HEK293 (cell line): ENCODE measurements around the gene INSYN2B.

Experiments
- ZBTB6 ChIP-seq: fragments of 450-650 bp; formaldehyde crosslinking; IDR thresholded peaks from 2 replicates; pipeline ENCODE4 v1.5.1; 2017; ENCODE audit warnings: missing biosample characterization, missing genetic modification characterization
- ZNF26 ChIP-seq: fragments of 450-650 bp; formaldehyde crosslinking; IDR thresholded peaks from 2 replicates; pipeline ENCODE4 v1.5.1; 2016; ENCODE audit warnings: missing biosample characterization, missing genetic modification characterization
- ZNF747 ChIP-seq: fragments of 450-650 bp; formaldehyde crosslinking; IDR thresholded peaks from 2 replicates; pipeline ENCODE4 v1.5.1; 2016; ENCODE audit warnings: missing biosample characterization, missing genetic modification characterization

INSYN2B gene

GRCh38 chr5:169814522-169814921 lies 165.8 kb downstream of the INSYN2B start (continued):
- TF ChIP-seq ZNF26 (no peak), ZBTB6 (tag by site-specific recombination) (no peak), ZNF747 (tag by site-specific recombination) (no peak)
- TF ChIP-seq, all 188 proteins: peak for 0
